ENCODE measurements around the gene AUP1.

DNA sequence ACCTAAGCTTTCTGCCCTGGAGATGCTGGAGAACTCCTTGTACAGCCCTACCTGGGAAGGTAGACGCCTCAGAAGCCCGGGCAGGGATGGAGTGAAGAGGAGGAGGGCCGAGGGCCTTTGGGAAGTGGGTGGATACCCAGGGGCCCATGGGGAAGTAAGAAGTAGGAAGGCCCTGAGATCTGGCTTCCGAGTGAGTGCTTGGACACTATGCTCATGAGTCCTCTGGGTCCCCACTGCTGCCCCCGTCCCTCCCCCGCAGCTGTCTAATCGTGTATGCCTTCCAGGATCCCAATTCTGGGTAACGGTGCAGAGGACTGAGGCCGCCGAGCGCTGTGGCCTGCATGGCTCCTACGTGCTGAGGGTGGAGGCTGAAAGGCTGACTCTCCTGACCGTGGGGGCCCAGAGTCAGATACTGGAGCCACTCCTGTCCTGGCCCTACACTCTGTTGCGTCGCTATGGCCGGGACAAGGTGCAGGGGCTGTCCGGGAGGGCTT is 26.2 kb upstream of the AUP1 start:
- TF ChIP-seq, protein P1, sequence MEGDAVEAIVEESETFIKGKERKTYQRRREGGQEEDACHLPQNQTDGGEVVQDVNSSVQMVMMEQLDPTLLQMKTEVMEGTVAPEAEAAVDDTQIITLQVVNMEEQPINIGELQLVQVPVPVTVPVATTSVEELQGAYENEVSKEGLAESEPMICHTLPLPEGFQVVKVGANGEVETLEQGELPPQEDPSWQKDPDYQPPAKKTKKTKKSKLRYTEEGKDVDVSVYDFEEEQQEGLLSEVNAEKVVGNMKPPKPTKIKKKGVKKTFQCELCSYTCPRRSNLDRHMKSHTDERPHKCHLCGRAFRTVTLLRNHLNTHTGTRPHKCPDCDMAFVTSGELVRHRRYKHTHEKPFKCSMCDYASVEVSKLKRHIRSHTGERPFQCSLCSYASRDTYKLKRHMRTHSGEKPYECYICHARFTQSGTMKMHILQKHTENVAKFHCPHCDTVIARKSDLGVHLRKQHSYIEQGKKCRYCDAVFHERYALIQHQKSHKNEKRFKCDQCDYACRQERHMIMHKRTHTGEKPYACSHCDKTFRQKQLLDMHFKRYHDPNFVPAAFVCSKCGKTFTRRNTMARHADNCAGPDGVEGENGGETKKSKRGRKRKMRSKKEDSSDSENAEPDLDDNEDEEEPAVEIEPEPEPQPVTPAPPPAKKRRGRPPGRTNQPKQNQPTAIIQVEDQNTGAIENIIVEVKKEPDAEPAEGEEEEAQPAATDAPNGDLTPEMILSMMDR (IDR thresholded peaks at IDR 0.05), result no peak
- TF ChIP-seq POLR2A (IDR thresholded peaks at IDR 0.05), result no peak
- no peak for TF ChIP-seq POLR2AphosphoS5 (IDR thresholded peaks at IDR 0.05)

Measured in gastroesophageal sphincter (tissue), 3 donors.